K562 (cell line): Measurements from ENCODE around the gene SULT2B1. TPM values are rescaled to one million over a fixed set of nuclear protein-coding genes. Genes with fewer than 3 reads are reported as not detected.

Experiments used
- CBFA2T3 ChIP-seq: fragments of 450-650 bp; IDR thresholded peaks from 2 replicates; pipeline ENCODE4 v1.6.1; 2017
- ZNF121 ChIP-seq: sonication (generic); formaldehyde crosslinking; conservative IDR thresholded peaks from 2 replicates; pipeline ENCODE4 v1.8.0; 2022; ENCODE audit warnings: missing genetic modification reagents
- polyA plus RNA-seq, 8 experiments: library from polyadenylated mRNA; depleted of rRNA in 4 of 8; stranded (reverse) in 5 of 8; unstranded in 3 of 8; fragments of >200 nt; fragmentation: Nextera tagmentation in 2 of 8; fragmentation: Illumina TruSeq in 1 of 8; extraction: Ambion mirVana in 2 of 8; extraction: Trizol in 1 of 8; gene quantifications; 2 replicates each; pipeline versions ENCODE4 v1.2.1 to v1.2.3, GENCODE V29; 2011 to 2014; ENCODE audit warnings: inconsistent platforms in 1 of 8, missing spikeins in 1 of 8
- total RNA-seq, 7 experiments: library from RNA; depleted of rRNA in 6 of 7; stranded (reverse); fragments of >200 nt in 6 of 7; fragmentation: Illumina TruSeq in 2 of 7; extraction: Trizol in 2 of 7; gene quantifications; 2 replicates each; pipeline versions ENCODE4 v1.2.1 to v1.2.3, GENCODE V29; 2011 to 2021; ENCODE audit warnings: low replicate concordance in 1 of 7
- TF ChIP-seq, protein P1 (sequence below), 2 experiments: fragments of 450-650 bp in 1 of 2; IDR thresholded peaks; 2 replicates each; pipeline ENCODE4 v1.6.1; 2011 to 2017; ENCODE audit warnings: low read depth in 2 of 2, antibody characterized with exemption in 1 of 2, borderline replicate concordance in 1 of 2, low read length in 1 of 2, mild to moderate bottlenecking in 1 of 2, mixed read lengths in 1 of 2; ENCODE audit not compliant: control insufficient read depth in 1 of 2
- TF ChIP-seq, protein P2 (sequence below): fragments of 250-450 bp; sonication (Bioruptor Pico); IDR thresholded peaks from 2 replicates; pipeline ENCODE4 v1.5.1; 2021; ENCODE audit warnings: mild to moderate bottlenecking
- TF ChIP-seq, protein P3 (sequence below): fragments of 450-650 bp; IDR thresholded peaks from 2 replicates; pipeline ENCODE4 v1.6.1; 2017; ENCODE audit warnings: antibody characterized with exemption

The SULT2B1 gene
- total and polyA plus RNA-seq, 9 of the 15 experiments (the other 6 are each of a cell fraction or from before 2014, with no cell fraction given) = 0.09 to 0.62 (median 0.22) TPM; not detected in 2

DNA sequence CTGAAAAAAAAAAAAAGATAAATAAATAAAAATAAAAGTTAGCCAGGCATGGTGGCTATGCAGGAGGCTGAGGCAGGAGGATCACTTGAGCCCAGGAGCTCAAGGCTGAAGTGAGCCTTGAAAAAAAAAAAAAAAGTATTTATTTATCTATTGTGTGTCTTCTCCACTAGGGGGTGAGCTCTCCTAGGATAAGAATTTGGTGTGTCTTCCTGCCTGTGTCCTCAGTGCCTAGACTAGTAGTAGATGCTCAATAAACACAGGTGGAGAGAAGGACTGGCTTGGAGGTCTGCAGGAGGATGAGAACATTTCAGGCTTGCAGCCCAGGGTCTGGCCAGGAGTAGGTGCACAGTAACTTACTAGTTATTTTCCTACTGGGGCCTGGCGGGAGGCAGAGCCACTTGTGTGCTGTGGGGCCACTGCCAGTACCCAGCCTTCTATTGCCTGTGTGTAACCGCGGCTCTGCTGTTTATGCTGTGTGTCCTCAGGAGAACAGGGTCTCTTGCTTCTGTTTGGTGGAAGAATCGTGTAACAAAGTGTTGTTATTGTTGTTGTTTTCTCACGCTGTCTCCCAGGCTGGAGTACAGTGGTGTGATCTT lies 45.7 kb upstream of the SULT2B1 start (continued):
- TF ChIP-seq, protein P1, sequence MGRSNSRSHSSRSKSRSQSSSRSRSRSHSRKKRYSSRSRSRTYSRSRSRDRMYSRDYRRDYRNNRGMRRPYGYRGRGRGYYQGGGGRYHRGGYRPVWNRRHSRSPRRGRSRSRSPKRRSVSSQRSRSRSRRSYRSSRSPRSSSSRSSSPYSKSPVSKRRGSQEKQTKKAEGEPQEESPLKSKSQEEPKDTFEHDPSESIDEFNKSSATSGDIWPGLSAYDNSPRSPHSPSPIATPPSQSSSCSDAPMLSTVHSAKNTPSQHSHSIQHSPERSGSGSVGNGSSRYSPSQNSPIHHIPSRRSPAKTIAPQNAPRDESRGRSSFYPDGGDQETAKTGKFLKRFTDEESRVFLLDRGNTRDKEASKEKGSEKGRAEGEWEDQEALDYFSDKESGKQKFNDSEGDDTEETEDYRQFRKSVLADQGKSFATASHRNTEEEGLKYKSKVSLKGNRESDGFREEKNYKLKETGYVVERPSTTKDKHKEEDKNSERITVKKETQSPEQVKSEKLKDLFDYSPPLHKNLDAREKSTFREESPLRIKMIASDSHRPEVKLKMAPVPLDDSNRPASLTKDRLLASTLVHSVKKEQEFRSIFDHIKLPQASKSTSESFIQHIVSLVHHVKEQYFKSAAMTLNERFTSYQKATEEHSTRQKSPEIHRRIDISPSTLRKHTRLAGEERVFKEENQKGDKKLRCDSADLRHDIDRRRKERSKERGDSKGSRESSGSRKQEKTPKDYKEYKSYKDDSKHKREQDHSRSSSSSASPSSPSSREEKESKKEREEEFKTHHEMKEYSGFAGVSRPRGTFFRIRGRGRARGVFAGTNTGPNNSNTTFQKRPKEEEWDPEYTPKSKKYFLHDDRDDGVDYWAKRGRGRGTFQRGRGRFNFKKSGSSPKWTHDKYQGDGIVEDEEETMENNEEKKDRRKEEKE (IDR thresholded peaks at IDR 0.05; ENCODE audit: borderline replicate concordance in 1 of 2, control insufficient read depth in 1 of 2, low read depth in 2 of 2, low read length in 1 of 2) = no peak
- TF ChIP-seq, protein P2, sequence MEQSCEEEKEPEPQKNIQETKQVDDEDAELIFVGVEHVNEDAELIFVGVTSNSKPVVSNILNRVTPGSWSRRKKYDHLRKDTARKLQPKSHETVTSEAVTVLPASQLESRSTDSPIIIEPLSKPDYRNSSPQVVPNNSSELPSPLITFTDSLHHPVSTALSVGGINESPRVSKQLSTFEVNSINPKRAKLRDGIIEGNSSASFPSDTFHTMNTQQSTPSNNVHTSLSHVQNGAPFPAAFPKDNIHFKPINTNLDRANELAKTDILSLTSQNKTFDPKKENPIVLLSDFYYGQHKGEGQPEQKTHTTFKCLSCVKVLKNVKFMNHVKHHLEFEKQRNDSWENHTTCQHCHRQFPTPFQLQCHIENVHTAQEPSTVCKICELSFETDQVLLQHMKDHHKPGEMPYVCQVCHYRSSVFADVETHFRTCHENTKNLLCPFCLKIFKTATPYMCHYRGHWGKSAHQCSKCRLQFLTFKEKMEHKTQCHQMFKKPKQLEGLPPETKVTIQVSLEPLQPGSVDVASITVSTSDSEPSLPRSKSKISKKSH (CRISPR knock-in tag) = no peak
- no peak for TF ChIP-seq CBFA2T3
- TF ChIP-seq, protein P3, sequence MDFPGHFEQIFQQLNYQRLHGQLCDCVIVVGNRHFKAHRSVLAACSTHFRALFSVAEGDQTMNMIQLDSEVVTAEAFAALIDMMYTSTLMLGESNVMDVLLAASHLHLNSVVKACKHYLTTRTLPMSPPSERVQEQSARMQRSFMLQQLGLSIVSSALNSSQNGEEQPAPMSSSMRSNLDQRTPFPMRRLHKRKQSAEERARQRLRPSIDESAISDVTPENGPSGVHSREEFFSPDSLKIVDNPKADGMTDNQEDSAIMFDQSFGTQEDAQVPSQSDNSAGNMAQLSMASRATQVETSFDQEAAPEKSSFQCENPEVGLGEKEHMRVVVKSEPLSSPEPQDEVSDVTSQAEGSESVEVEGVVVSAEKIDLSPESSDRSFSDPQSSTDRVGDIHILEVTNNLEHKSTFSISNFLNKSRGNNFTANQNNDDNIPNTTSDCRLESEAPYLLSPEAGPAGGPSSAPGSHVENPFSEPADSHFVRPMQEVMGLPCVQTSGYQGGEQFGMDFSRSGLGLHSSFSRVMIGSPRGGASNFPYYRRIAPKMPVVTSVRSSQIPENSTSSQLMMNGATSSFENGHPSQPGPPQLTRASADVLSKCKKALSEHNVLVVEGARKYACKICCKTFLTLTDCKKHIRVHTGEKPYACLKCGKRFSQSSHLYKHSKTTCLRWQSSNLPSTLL = no peak
- no peak for TF ChIP-seq ZNF121 (CRISPR knock-in tag)
